Stimulated activated CD8-positive, alpha-beta memory T cell treated with anti-CD3 and anti-CD28 coated beads, Interleukin-7, amount 100 ng/mL, for 24 hours (primary cell): ENCODE measurements around the gene MB21D2.
"Not testable (repeated sequence)": the region's sequence is repeated elsewhere in the genome, so short reads cannot be mapped to it uniquely, and the experiment has no call there.

Experiments used
- DNase-seq: peaks from one replicate; pipeline ENCODE4 v3.0.0-alpha.2; 2020; ENCODE audit warnings: low read depth

MB21D2 gene, protein sequence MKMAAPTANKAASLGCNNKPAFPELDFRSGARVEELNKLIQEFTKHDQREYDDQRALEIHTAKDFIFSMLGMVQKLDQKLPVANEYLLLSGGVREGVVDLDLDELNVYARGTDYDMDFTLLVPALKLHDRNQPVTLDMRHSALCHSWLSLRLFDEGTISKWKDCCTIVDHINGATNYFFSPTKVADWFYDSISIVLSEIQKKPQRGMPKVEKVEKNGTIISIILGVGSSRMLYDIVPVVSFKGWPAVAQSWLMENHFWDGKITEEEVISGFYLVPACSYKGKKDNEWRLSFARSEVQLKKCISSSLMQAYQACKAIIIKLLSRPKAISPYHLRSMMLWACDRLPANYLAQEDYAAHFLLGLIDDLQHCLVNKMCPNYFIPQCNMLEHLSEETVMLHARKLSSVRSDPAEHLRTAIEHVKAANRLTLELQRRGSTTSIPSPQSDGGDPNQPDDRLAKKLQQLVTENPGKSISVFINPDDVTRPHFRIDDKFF

GRCh38 chr3:192917404-192918274, at the start of gene MB21D2:
TSS of gene MB21D2 (minus strand) at chr3:192917856. CDS start at chr3:192917840, 16 bp downstream.
- peak; percentile 11 for DNase-seq

- DNase-seq = not testable (repeated sequence)
Measured at GRCh38 chr3:192964959-192965719, 47.5 kb upstream of the MB21D2 start.

- DNase-seq = no peak
Measured at GRCh38 chr3:192959773-192960172, 42.1 kb upstream of the MB21D2 start.

DNA sequence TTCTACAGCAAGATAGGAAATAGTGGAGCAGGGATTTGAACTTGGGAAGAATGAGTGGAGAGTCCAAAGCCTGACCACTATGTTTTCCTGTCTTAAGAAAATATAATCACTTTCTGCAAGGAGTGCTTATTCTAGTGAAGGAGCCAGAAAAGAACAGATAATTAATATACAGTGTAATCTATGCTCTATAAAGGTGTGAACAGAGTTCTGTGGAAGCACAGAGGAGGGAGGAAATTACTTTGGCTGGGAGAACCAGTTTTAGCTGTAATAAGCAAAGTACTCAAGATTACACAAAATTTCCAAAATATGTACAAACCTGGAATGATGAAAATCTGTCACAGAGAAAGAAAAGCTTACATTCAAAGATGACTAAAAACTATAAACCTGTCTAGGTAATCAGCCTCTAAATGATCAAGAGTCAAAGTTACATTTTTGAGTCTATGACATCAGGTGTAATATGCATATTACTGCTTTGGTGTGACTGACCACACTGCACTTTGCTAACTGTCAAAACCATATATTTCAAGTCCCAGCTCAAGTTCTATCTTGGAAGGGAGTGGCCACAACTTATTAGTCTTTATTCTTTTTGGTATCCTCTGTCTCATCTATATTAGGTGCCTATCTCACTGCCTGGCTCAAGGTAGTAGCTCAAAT, 40.7 kb upstream of the MB21D2 start:
- no peak for DNase-seq

DNA sequence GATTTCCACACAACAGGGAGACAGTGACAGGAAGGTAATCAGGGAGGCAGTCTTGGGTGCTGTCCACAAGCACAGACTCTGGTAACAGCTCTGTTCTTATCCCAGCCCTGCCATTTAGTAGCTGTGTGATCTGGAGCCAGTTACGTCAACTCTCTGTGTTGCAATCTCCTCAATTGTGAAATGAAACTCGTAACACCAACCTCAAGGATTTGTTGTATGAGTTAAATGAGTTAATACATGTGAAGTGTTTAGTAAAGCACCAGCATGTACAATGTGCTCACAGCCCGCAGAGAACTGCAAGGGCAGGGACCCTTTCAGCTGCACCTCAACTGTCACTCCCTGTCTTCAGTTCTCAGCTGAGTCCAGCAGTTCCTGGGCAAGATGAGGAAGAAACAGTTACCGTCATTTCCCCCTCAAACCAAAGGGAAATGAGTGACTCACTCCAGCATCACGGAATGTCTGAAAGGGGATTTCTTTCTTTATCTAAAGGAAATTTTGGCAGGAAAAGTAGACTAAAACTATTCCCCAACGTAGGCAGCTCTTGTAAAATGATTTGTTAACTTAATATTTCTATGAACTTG, 39.9 kb upstream of the MB21D2 start:
- no peak for DNase-seq

DNA sequence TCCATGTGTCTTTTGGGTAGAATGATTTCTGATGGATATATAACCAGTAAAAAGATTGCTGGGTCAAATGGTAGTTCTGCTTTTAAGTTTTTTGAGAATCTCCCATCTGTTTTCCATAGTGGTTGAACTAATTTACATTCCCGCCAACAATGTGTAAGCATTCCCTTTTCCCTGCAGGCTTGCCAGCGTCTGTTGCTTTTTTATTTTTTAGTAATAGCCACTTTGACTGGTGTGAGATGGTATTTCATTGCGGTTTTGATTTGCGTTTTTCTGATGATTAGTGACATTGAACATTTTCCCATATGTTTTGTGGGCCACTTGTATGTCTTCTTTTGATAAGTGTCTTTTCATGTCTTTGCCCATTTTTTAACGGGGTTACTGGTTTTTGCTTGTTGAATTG, 36.3 kb upstream of the MB21D2 start:
- no peak for DNase-seq

- no peak for DNase-seq
Measured at GRCh38 chr3:192947421-192947820, 29.8 kb upstream of the MB21D2 start.

DNA sequence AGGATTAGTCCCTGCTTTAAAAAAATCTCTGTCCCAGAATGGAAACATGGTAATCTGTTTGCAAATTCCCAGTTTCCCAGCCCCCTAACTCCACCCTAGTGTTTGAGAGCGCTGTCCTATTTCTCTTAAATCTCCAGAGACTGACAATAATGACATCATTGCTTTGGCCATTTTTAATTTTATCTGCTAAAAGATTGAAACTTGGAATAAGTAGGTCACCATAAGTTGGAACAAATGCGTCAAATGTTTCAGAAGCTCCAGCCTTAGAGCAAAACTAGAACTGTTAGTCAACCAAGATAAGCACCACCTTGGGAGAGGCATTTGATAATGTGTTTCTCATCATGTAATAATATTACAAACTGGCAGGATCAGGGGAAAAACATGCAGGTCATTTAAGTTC, 25.7 kb upstream of the MB21D2 start:
- no peak for DNase-seq

- DNase-seq = no peak
Measured at GRCh38 chr3:192942625-192943024, 25.0 kb upstream of the MB21D2 start.

- no peak for DNase-seq
Measured at GRCh38 chr3:192940129-192940528, 22.5 kb upstream of the MB21D2 start.

DNA sequence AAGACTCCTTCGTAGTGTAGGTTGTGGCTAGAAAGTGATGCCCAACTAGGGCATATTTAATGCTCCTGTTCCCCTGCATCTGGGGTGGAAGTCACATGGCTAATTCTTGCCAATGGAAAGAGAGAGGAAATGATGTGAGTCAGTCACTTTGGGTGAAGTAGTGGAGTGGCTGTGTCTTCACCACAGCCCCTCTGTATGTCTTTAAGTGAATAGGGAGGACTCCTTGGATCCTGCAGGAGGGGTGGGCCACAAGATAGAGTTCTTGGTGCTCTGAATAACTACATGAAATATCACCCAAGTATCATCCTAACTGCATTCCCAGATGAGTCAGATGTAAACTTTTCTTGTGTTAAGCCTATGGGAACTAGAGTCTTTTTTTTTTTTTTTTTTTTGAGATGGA, 17.8 kb upstream of the MB21D2 start:
- no peak for DNase-seq

DNA sequence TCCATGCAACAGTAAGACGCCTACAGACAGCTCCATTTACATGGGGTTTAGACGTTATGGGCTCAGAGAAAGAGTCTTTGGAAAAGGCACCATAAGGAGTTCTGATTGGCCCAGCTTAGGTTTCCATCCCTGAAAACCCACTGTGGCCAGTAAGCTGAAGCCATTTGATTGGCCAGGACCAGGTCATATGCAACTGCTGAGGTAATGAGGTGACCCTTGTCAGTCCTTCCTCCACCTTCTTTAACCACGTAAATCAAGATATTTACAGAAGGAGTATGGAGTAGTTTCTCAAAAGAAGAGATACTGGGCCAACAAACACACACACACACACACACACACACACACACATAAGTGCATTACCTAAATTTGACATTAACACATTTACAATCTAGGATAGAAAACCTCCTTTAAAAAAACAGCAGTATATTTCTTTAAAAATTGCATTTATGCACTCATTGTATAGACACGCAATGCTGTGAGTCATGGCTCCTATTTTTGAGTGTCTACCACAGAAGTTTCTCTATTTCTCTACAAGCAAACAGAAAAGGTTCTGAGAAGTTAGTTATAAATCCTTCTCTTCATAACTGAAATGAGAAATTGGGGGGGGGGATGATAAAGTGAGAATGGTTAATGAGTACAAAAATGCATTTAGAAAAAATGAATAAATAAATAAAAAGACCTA, 16.3 kb upstream of the MB21D2 start:
- no peak for DNase-seq

DNA sequence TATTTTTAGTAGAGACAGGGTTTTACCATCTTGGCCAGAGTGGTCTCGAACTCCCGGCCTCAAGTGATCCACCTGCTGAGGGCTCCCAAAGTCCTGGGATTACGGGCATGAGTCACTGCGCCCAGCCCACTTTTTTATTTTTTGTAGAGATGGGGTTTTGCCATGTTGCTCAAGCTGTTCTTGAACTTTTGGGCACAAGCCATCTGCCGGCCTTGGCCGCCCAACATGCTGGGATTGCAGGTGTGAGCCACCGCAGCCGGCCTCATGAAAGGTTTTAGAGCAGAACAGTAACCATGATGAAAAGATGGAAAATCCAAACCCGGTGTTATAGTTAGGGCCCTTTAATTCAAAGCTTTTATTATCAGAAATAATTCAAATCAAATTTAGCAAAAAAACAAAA, 15.6 kb upstream of the MB21D2 start:
- DNase-seq = no peak

- DNase-seq = no peak
Measured at GRCh38 chr3:192931825-192932224, 14.2 kb upstream of the MB21D2 start.

DNA sequence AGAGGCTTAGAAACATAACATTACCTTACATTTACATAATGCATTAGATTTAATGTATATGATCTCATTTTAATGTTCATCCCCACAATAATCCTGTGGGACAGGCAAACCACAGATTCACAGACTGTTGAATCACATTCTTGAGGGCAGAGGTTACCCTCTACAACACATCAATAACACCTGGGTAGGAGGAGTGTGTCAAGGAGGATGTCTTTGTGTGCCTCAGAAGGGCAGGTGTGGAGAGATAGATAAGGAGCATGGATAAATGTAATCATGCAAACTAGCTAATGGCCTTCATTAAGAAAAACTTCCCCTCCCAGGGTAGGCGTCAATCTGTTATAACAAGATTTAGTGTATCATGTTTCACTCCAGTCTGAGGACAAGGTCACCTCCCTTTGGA, 12.9 kb upstream of the MB21D2 start:
- DNase-seq = no peak

DNA sequence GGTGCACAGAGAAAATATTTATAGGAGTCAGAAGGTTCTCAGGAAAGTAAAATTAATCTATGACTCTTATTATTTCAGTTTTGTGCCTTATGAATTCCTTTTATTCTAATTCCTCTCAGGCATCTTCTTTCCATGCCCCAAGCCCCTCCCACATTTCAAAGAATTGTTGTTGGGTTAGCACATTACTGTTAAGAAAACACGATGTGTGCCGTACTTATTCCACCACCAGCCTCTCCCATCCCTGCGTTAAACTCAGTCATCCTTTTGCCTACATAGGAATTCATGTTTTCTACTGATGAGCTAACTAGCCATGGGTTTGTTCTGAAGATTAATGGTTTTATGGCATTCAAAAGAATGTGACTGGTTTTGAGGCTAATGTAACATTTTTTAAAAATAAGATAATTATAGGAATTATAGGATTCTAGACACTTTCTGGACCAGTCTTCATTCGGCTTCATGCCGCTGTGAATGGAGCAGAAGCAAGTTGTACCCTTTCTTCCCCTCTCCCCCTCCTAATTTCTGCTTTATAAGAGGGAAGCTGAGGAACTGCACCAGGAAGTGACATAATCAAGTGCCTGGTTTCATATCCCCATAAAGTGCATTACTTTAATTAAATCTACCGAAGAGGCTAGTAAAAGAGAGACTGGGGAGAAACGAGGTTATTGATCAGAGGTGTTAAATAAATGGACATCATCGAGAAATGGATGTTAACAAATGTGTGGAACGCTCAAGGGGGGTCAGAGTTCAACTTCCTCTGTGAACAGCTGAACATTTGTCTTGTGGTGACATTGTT, 12.3 kb upstream of the MB21D2 start:
- no peak for DNase-seq

DNA sequence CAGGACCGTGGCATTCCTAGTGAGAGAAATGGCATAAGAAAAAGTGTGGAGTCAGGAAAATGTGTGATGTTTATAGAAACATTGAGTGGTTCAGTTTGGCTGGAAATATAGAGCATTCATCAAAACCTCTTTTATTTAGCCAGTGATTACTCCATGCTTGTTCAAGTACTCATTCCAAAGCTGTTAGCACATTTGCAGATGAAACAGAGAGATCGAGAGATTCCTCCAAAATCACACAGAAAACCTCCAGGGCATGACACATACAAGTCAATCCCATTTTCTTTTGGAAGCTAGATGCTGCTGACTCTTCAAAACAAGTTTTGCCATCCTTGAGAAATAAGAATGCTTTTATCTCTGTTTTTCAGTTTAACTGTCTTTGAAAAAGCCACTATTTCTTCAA, 11.5 kb upstream of the MB21D2 start:
- no peak for DNase-seq

- no peak for DNase-seq
Measured at GRCh38 chr3:192928720-192929119, 11.1 kb upstream of the MB21D2 start.

- DNase-seq = no peak
Measured at GRCh38 chr3:192928016-192928415, 10.4 kb upstream of the MB21D2 start.

- DNase-seq = no peak
Measured at GRCh38 chr3:192927016-192927415, 9.4 kb upstream of the MB21D2 start.
